Measurements from ENCODE around the gene NDUFC1. TPM values are rescaled to one million over a fixed set of nuclear protein-coding genes. Genes with fewer than 3 reads are reported as not detected.

NDUFC1 gene
- total RNA-seq (2022) (31.8 and 38.6 TPM in 2 replicates), Bru-seq, nascent RNA (percentile 59 among the genes with signal in this experiment), BruChase-seq, experiment 1, labeled RNA remaining after a 6-hour chase (percentile 51 among the genes with signal in this experiment), BruChase-seq, experiment 2, labeled RNA remaining after a 2-hour chase (percentile 43 among the genes with signal in this experiment)
- long read RNA-seq, transcript NDUFC1-210 (5 exons, 725 nt) = major isoform, 10 of 256 reads
- long read RNA-seq, partial matches to known transcripts = 238 of 256 reads
- long read RNA-seq, other reads (novel, unspliced or antisense) = 3 of 256 reads

DNA sequence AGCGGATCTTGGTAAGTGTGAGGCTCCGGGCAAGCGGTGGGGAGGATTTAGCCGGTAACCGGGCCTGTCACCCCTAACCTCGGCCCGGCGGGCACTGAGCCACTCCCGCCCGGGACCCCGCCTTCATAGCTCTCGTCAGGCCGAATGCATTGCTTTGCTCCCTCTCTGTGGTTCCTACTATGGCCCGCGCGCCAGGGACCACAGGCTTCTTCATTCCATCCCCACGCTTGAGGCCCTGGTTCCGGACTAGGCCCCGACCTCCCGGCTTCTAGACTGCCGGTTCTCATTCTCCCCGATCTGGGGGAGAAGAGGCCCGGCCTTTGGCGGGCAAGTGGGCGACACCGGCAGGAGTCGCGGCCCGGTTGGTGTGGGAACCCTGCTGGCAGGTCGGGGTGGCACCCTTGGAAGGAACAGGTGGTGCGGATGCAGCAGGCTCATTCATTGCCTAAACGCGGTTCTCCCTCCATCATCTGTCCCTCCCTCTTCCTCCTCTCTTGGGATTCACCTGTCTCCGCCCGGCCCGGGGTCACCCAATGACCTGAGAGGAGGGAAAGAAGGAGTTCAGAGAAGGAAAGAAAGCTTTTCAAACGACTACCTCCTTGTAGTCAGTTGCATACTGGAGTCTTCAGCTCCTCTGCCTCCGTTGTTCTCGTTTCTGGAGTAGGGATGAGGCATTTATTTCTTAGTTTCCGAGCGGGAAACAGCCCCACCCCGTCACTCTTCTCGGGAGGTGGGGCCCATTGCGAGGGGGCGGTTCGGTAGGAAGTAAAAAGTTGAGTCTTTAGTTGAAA is at the start of gene NDUFC1:
NDUFC1 (minus strand) TSS at position 657 of the 791 bp plus-strand sequence. CDS start 6,679 bp downstream, outside the sequence.
- Mint-ChIP-seq H3K4me1 (ENCODE audit: low read depth, unreplicated experiment) (no peaks in the 10 kb centered on the region), H3K9me3 (ENCODE audit: low read depth, unreplicated experiment) (no peaks in the 10 kb centered on the region), H3K27ac (ENCODE audit: unreplicated experiment) (peak within 1 kb of the TSS; percentile 99), H3K4me3 (ENCODE audit: low read depth, unreplicated experiment) (peak within 1 kb of the TSS; percentile 98), H3K27me3 (ENCODE audit: unreplicated experiment) (no peaks in the 10 kb centered on the region), H3K36me3 (ENCODE audit: insufficient read depth, unreplicated experiment) (peaks cover 25% of the 10 kb centered on the region)
- BruUV-seq (replicated peaks) = no TSS peak
- TF ChIP-seq, protein P1, sequence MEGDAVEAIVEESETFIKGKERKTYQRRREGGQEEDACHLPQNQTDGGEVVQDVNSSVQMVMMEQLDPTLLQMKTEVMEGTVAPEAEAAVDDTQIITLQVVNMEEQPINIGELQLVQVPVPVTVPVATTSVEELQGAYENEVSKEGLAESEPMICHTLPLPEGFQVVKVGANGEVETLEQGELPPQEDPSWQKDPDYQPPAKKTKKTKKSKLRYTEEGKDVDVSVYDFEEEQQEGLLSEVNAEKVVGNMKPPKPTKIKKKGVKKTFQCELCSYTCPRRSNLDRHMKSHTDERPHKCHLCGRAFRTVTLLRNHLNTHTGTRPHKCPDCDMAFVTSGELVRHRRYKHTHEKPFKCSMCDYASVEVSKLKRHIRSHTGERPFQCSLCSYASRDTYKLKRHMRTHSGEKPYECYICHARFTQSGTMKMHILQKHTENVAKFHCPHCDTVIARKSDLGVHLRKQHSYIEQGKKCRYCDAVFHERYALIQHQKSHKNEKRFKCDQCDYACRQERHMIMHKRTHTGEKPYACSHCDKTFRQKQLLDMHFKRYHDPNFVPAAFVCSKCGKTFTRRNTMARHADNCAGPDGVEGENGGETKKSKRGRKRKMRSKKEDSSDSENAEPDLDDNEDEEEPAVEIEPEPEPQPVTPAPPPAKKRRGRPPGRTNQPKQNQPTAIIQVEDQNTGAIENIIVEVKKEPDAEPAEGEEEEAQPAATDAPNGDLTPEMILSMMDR (IDR thresholded peaks at IDR 0.05; ENCODE audit: unreplicated experiment) = no peak
- CTCF ChIA-PET = interaction anchor here (1.4 kb wide), 1 partner anchor 125 kb away, joined by 7 read pairs; the partner anchor contains the start of gene ELF2
- peak; percentile 46 for DNase-seq
- intact Hi-C loops (cut with micrococcal nuclease; ENCODE audit: unreplicated experiment) = no loop called here

DNA sequence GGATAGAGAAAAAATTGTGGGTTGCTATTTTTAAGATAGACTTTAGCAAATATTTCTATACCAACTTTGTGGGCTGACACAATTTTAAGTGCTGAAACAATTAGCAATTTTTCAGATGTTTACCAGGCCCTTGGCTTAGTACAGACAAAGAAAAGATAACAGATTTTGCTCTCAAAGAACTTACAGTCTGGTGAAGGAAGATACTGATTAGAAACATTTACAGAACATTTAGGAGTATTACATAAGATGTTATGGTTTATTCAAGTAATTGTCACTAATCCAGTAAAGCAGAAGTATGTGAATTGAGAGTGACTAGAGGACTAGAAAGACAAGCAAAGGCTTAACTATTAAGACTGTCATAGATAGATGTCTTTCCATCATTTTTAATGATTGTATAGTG is 35.3 kb upstream of the NDUFC1 start:
- intact Hi-C loops (cut with micrococcal nuclease; ENCODE audit: unreplicated experiment) = no loop called here
- no peaks in the 10 kb centered on the region for H3K9me3 Mint-ChIP-seq (ENCODE audit: low read depth, unreplicated experiment)
- CTCF ChIA-PET = no interaction called here
- BruUV-seq (replicated peaks) = no TSS peak
- H3K4me3 Mint-ChIP-seq (ENCODE audit: low read depth, unreplicated experiment) = no peak overlapping the region
- H3K4me1 Mint-ChIP-seq (ENCODE audit: low read depth, unreplicated experiment) = no peaks in the 10 kb centered on the region
- peaks cover 22% of the 10 kb centered on the region for H3K36me3 Mint-ChIP-seq (ENCODE audit: insufficient read depth, unreplicated experiment)
- DNase-seq = no peak
- TF ChIP-seq, protein P1 (IDR thresholded peaks at IDR 0.05; ENCODE audit: unreplicated experiment) = no peak
- no peaks in the 10 kb centered on the region for H3K27me3 Mint-ChIP-seq (ENCODE audit: unreplicated experiment)
- H3K27ac Mint-ChIP-seq (ENCODE audit: unreplicated experiment) = no peak overlapping the region

- no peak overlapping the region for H3K27ac Mint-ChIP-seq (ENCODE audit: unreplicated experiment)
- intact Hi-C loops (cut with micrococcal nuclease; ENCODE audit: unreplicated experiment) = no loop called here
- peaks cover 16% of the 10 kb centered on the region for H3K36me3 Mint-ChIP-seq (ENCODE audit: insufficient read depth, unreplicated experiment)
- no peaks in the 10 kb centered on the region for H3K9me3 Mint-ChIP-seq (ENCODE audit: low read depth, unreplicated experiment)
- H3K27me3 Mint-ChIP-seq (ENCODE audit: unreplicated experiment) = no peaks in the 10 kb centered on the region
- TF ChIP-seq, protein P1 (IDR thresholded peaks at IDR 0.05; ENCODE audit: unreplicated experiment) = no peak
- BruUV-seq (replicated peaks) = no TSS peak
- H3K4me1 Mint-ChIP-seq (ENCODE audit: low read depth, unreplicated experiment) = peaks cover 21% of the 10 kb centered on the region
- no peak for DNase-seq
- CTCF ChIA-PET = no interaction called here
- no peak overlapping the region for H3K4me3 Mint-ChIP-seq (ENCODE audit: low read depth, unreplicated experiment)
These were observed 30.8 kb upstream of the NDUFC1 start for GRCh38 chr4:139333046-139333445.

DNA sequence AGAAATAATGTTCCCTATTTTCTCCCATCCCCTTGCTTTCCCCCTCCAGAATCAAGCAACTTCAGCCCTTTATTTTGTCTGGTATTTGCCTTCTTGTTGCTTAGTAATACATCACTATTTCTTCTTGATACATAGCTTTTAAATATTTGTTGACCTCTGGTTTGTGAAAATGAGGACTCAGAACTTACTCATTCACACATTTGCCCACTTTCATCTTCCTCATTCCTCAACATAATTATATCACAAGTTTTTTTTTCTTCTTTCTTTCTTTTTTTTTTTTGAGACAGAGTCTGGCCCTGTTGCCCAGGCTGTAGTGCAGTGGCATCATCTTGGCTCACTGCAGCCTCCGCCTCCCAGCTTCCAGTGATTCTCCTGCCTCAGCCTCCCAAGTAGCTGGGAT is 28.9 kb upstream of the NDUFC1 start:
- no TSS peak for BruUV-seq (replicated peaks)

More for the DNA sequence above, 28.9 kb upstream of the NDUFC1 start:
- TF ChIP-seq, protein P1 (IDR thresholded peaks at IDR 0.05; ENCODE audit: unreplicated experiment) = no peak
- Mint-ChIP-seq H3K36me3 (ENCODE audit: insufficient read depth, unreplicated experiment) (peaks cover 16% of the 10 kb centered on the region), H3K27me3 (ENCODE audit: unreplicated experiment) (no peaks in the 10 kb centered on the region), H3K4me3 (ENCODE audit: low read depth, unreplicated experiment) (no peak overlapping the region), H3K27ac (ENCODE audit: unreplicated experiment) (peak overlapping the region; percentile 56), H3K9me3 (ENCODE audit: low read depth, unreplicated experiment) (no peaks in the 10 kb centered on the region), H3K4me1 (ENCODE audit: low read depth, unreplicated experiment) (peaks cover 21% of the 10 kb centered on the region)
- DNase-seq = no peak
- CTCF ChIA-PET = interaction anchor here (0.6 kb wide), 1 partner anchor 15 kb away, joined by 3 read pairs; no protein-coding TSS in a partner anchor
- intact Hi-C loops (cut with micrococcal nuclease; ENCODE audit: unreplicated experiment) = no loop called here
